ENCODE data around the gene CLEC4G. TPM values are rescaled to one million over a fixed set of nuclear protein-coding genes. Genes with fewer than 3 reads are reported as not detected.

The CLEC4G gene
- total RNA-seq (not detected), total RNA-seq (0 reads per million in 172 experiments)
- 0.27 TPM for polyA plus RNA-seq (2013, experiment 1 of 2)
- 0.12 TPM for polyA plus RNA-seq (2013, experiment 2 of 2)

GRCh38 chr19:7732045-7732444, at the start of gene CLEC4G:
TSS of gene CLEC4G (minus strand) at chr19:7732110. CDS start at chr19:7732102, 8 bp downstream.
- POLR2A ChIA-PET: no interaction called here
- Mint-ChIP-seq H3K9me3 (no peaks in the 10 kb centered on the region), H3K4me1 (ENCODE audit: low read depth) (peaks cover 14% of the 10 kb centered on the region), H3K36me3 (ENCODE audit: low read depth) (no peaks in the 10 kb centered on the region), H3K27ac (no peak within 1 kb of the TSS), H3K27me3 (peaks cover 59% of the 10 kb centered on the region), H3K4me3 (no peak within 1 kb of the TSS)
- peaks cover 28 to 44% of the 10 kb centered on the region in 2 experiments for H3K27me3 ChIP-seq (ENCODE audit: control insufficient read depth in 1 of 2, insufficient read depth in 2 of 2, low read length in 2 of 2)
- no peak for TF ChIP-seq CTCF (IDR thresholded peaks at IDR 0.05)
- peaks cover 0 to 28% of the 10 kb centered on the region in 2 experiments for H3K9me3 ChIP-seq (ENCODE audit: control insufficient read depth in 1 of 2, insufficient read depth in 1 of 2, low read length in 2 of 2)
- CTCF ChIA-PET: no interaction called here
- ATAC-seq (ENCODE audit: poor library complexity) (no peak), DNase-seq (no peak)
- intact Hi-C loops (cut with DNase I, micrococcal nuclease): no loop called here
- no peak within 1 kb of the TSS for H3K27ac ChIP-seq (ENCODE audit: low read depth in 1 of 2, low read length in 2 of 2)
- no peak within 1 kb of the TSS for H3K4me3 ChIP-seq (ENCODE audit: low read length)
- H3K36me3 ChIP-seq (ENCODE audit: insufficient read depth, low read length): no peaks in the 10 kb centered on the region
- peaks cover 19% of the 10 kb centered on the region for H3K4me1 ChIP-seq (ENCODE audit: insufficient read depth, low read length)

GRCh38 chr19:7781157-7781556, 49.2 kb upstream of the CLEC4G start:
- H3K36me3 Mint-ChIP-seq (ENCODE audit: low read depth): no peaks in the 10 kb centered on the region
- POLR2A ChIA-PET: no interaction called here
- H3K4me1 ChIP-seq (ENCODE audit: insufficient read depth, low read length): no peaks in the 10 kb centered on the region
- no peak overlapping the region for H3K27ac ChIP-seq (ENCODE audit: low read depth in 1 of 2, low read length in 2 of 2)
- CTCF ChIA-PET: no interaction called here
- H3K4me1 Mint-ChIP-seq (ENCODE audit: low read depth): no peaks in the 10 kb centered on the region
- intact Hi-C loops (cut with DNase I, micrococcal nuclease): no loop called here
- H3K4me3 ChIP-seq (ENCODE audit: low read length): no peak overlapping the region
- peaks cover 0 to 19% of the 10 kb centered on the region in 2 experiments for H3K9me3 ChIP-seq (ENCODE audit: control insufficient read depth in 1 of 2, insufficient read depth in 1 of 2, low read length in 2 of 2)
- no peak overlapping the region for H3K4me3 Mint-ChIP-seq
- H3K27ac Mint-ChIP-seq: no peak overlapping the region
- TF ChIP-seq CTCF (IDR thresholded peaks at IDR 0.05): no peak
- DNase-seq: no peak
- H3K27me3 Mint-ChIP-seq: peaks cover 30% of the 10 kb centered on the region
- no peak for ATAC-seq (ENCODE audit: poor library complexity)
- H3K36me3 ChIP-seq (ENCODE audit: insufficient read depth, low read length): no peaks in the 10 kb centered on the region
- peaks cover 0 to 11% of the 10 kb centered on the region in 2 experiments for H3K27me3 ChIP-seq (ENCODE audit: control insufficient read depth in 1 of 2, insufficient read depth in 2 of 2, low read length in 2 of 2)
- no peaks in the 10 kb centered on the region for H3K9me3 Mint-ChIP-seq

- CTCF ChIA-PET: interaction anchor here (0.7 kb wide), 1 partner anchor 211 kb away, joined by 3 read pairs; no protein-coding TSS in a partner anchor
- no peak overlapping the region for H3K27ac Mint-ChIP-seq
These were observed 47.9 kb upstream of the CLEC4G start for GRCh38 chr19:7779631-7780486.

More at GRCh38 chr19:7779631-7780486, 47.9 kb upstream of the CLEC4G start:
- Histone ChIP-seq H3K4me1 (ENCODE audit: insufficient read depth, low read length) (no peaks in the 10 kb centered on the region), H3K27ac (ENCODE audit: low read depth in 1 of 2, low read length in 2 of 2) (no peak overlapping the region), H3K4me3 (ENCODE audit: low read length) (no peak overlapping the region), H3K9me3 (ENCODE audit: control insufficient read depth in 1 of 2, insufficient read depth in 1 of 2, low read length in 2 of 2) (peaks cover 0 to 8% of the 10 kb centered on the region in 2 experiments), H3K27me3 (ENCODE audit: control insufficient read depth in 1 of 2, insufficient read depth in 2 of 2, low read length in 2 of 2) (peaks cover 0 to 11% of the 10 kb centered on the region in 2 experiments), H3K36me3 (ENCODE audit: insufficient read depth, low read length) (no peaks in the 10 kb centered on the region)
- Mint-ChIP-seq H3K4me3 (no peak overlapping the region), H3K4me1 (ENCODE audit: low read depth) (no peaks in the 10 kb centered on the region), H3K9me3 (no peaks in the 10 kb centered on the region), H3K27me3 (peaks cover 24% of the 10 kb centered on the region), H3K36me3 (ENCODE audit: low read depth) (no peaks in the 10 kb centered on the region)
- intact Hi-C loops (cut with DNase I, micrococcal nuclease): no loop called here
- DNase-seq (no peak), ATAC-seq (ENCODE audit: poor library complexity) (no peak)
- POLR2A ChIA-PET: no interaction called here
- no peak for TF ChIP-seq CTCF (IDR thresholded peaks at IDR 0.05)
